K562 (cell line): ENCODE data around the gene ZFYVE28. TPM values are rescaled to one million over a fixed set of nuclear protein-coding genes. Genes with fewer than 3 reads are reported as not detected.

ENCODE experiments used
- BHLHE40 ChIP-seq: IDR thresholded peaks from 2 replicates; pipeline ENCODE4 v1.6.1; 2011; ENCODE audit warnings: low read length, improper control_type of control experiment
- DMBX1 ChIP-seq: fragments of 250-450 bp; sonication (Bioruptor Pico); IDR thresholded peaks from 2 replicates; pipeline ENCODE4 v1.8.0; 2022; ENCODE audit warnings: inconsistent platforms, mild to moderate bottlenecking, moderate library complexity, borderline replicate concordance
- FOXK2 ChIP-seq, 2 experiments: fragments of 450-650 bp; IDR thresholded peaks in 1 of 2; conservative IDR thresholded peaks in 1 of 2; 2 replicates each; pipeline ENCODE4 v1.6.1; 2016; ENCODE audit warnings: low read depth in 2 of 2, mild to moderate bottlenecking in 1 of 2
- GMEB1 ChIP-seq: fragments of 250-450 bp; sonication (Bioruptor Pico); IDR thresholded peaks from 2 replicates; pipeline ENCODE4 v1.4.0; 2020; ENCODE audit warnings: mild to moderate bottlenecking
- NCOA6 ChIP-seq: fragments of 450-650 bp; IDR thresholded peaks from 2 replicates; pipeline ENCODE4 v1.6.1; 2017; ENCODE audit warnings: mild to moderate bottlenecking
- PHB ChIP-seq: fragments of 250-450 bp; sonication (Bioruptor Pico); IDR thresholded peaks from 2 replicates; pipeline ENCODE4 v1.5.0; 2021
- PHF8 ChIP-seq: fragments of 200-600 bp; sonication (generic); IDR thresholded peaks from 2 replicates; pipeline ENCODE4 v1.6.1; 2012; ENCODE audit warnings: mixed run types, mild to moderate bottlenecking, inconsistent platforms, low read length, moderate library complexity, borderline replicate concordance
- RB1 ChIP-seq: fragments of 450-650 bp; IDR thresholded peaks from 2 replicates; pipeline ENCODE4 v1.6.1; 2017; ENCODE audit warnings: low read depth, mild to moderate bottlenecking
- SIN3A ChIP-seq, 2 experiments: fragments of 150-350 bp in 1 of 2; IDR thresholded peaks; 2 replicates each; pipeline ENCODE4 v1.6.1; 2011 to 2016; ENCODE audit warnings: borderline replicate concordance in 2 of 2, low read depth in 2 of 2, low read length in 2 of 2, mild to moderate bottlenecking in 2 of 2, moderate library complexity in 2 of 2; ENCODE audit not compliant: control insufficient read depth in 1 of 2
- SMARCE1 ChIP-seq: fragments of 450-650 bp; IDR thresholded peaks from 2 replicates; pipeline ENCODE4 v1.7.1; 2016; ENCODE audit warnings: mild to moderate bottlenecking
- SNIP1 ChIP-seq: fragments of 450-650 bp; IDR thresholded peaks from 2 replicates; pipeline ENCODE4 v1.7.1; 2017; ENCODE audit warnings: low read depth, mild to moderate bottlenecking
- ZBTB8A ChIP-seq: fragments of 450-650 bp; IDR thresholded peaks from 2 replicates; pipeline ENCODE4 v1.6.1; 2018; ENCODE audit warnings: mild to moderate bottlenecking, moderate library complexity; ENCODE audit not compliant: partially characterized antibody
- ZNF212 ChIP-seq: fragments of 450-650 bp; formaldehyde crosslinking; IDR thresholded peaks from 2 replicates; pipeline ENCODE4 v1.4.0; 2020; ENCODE audit warnings: mild to moderate bottlenecking
- ZNF23 ChIP-seq: fragments of 250-450 bp; sonication (Bioruptor Pico); IDR thresholded peaks from 2 replicates; pipeline ENCODE4 v1.4.0; 2020; ENCODE audit warnings: mild to moderate bottlenecking
- ZNF518B ChIP-seq: fragments of 250-450 bp; sonication (Bioruptor Pico); IDR thresholded peaks from 2 replicates; pipeline ENCODE4 v1.5.0; 2021; ENCODE audit warnings: mild to moderate bottlenecking, moderate library complexity
- ZSCAN32 ChIP-seq: fragments of 450-650 bp; formaldehyde crosslinking; IDR thresholded peaks from 2 replicates; pipeline ENCODE4 v1.4.0; 2020; ENCODE audit warnings: mild to moderate bottlenecking, moderate library complexity
- polyA plus RNA-seq, 8 experiments: library from polyadenylated mRNA; depleted of rRNA in 4 of 8; stranded (reverse) in 5 of 8; unstranded in 3 of 8; fragments of >200 nt; fragmentation: Nextera tagmentation in 2 of 8; fragmentation: Illumina TruSeq in 1 of 8; extraction: Ambion mirVana in 2 of 8; extraction: Trizol in 1 of 8; gene quantifications; 2 replicates each; pipeline versions ENCODE4 v1.2.1 to v1.2.3, GENCODE V29; 2011 to 2014; ENCODE audit warnings: inconsistent platforms in 1 of 8, missing spikeins in 1 of 8
- total RNA-seq, 7 experiments: library from RNA; depleted of rRNA in 6 of 7; stranded (reverse); fragments of >200 nt in 6 of 7; fragmentation: Illumina TruSeq in 2 of 7; extraction: Trizol in 2 of 7; gene quantifications; 2 replicates each; pipeline versions ENCODE4 v1.2.1 to v1.2.3, GENCODE V29; 2011 to 2021; ENCODE audit warnings: low replicate concordance in 1 of 7
- TF ChIP-seq, protein P1 (sequence below): sonication (generic); formaldehyde crosslinking; IDR thresholded peaks from 2 replicates; pipeline ENCODE4 v1.8.0; 2023; ENCODE audit warnings: mild to moderate bottlenecking, missing genetic modification reagents

The ZFYVE28 gene
- total and polyA plus RNA-seq, 9 of the 15 experiments (the other 6 are each of a cell fraction or from before 2014, with no cell fraction given): 1.3 to 24.8 (median 8.9) TPM

DNA sequence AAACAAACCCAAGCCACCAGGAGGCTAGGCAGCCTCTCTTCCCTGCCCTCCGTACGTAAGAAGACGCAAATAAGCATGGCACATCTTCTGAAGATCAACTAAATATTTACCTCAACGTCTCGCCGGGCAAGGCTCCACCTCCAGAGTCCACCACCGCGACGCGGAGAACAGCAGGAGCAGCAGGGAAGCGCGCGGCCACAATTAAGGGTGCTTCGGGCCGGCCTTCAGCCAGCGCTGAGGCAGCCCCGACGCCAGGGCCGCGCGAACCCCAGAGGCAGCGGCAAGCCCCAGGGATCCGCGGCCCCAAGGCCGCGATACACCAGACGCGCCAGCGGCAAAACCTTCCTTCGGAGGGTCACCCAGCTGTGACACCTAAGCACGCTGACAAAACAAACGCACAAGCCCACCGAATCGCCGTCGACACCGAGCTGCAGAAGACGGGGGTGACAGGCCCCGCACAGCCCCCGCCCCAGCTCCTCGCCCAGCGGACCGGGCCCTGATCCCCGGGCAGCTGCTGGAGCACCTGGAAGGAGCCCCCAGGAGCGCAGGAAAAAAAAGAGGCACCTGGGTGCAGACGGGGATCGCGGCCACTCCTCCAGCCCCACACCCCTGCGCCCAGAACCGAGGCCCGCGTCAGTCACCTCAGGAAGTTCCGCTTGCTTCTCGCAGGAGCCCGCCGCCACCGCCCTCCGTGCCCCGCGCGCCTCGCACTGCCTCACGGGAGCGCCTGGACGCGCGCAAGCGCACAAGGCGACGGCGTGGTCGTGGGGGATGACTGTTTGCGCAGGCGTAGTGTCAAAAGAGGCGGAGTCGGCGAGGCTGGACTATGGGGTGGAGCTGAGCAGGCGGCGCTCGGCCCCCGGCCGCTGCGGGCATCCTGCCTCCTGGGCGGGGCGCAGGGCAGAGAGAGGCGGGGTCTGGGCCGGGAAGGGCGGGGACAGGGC, 176.8 kb downstream of the ZFYVE28 start, which contains the start of the genes HAUS3 and POLN (continued):
- TF ChIP-seq, protein P1, sequence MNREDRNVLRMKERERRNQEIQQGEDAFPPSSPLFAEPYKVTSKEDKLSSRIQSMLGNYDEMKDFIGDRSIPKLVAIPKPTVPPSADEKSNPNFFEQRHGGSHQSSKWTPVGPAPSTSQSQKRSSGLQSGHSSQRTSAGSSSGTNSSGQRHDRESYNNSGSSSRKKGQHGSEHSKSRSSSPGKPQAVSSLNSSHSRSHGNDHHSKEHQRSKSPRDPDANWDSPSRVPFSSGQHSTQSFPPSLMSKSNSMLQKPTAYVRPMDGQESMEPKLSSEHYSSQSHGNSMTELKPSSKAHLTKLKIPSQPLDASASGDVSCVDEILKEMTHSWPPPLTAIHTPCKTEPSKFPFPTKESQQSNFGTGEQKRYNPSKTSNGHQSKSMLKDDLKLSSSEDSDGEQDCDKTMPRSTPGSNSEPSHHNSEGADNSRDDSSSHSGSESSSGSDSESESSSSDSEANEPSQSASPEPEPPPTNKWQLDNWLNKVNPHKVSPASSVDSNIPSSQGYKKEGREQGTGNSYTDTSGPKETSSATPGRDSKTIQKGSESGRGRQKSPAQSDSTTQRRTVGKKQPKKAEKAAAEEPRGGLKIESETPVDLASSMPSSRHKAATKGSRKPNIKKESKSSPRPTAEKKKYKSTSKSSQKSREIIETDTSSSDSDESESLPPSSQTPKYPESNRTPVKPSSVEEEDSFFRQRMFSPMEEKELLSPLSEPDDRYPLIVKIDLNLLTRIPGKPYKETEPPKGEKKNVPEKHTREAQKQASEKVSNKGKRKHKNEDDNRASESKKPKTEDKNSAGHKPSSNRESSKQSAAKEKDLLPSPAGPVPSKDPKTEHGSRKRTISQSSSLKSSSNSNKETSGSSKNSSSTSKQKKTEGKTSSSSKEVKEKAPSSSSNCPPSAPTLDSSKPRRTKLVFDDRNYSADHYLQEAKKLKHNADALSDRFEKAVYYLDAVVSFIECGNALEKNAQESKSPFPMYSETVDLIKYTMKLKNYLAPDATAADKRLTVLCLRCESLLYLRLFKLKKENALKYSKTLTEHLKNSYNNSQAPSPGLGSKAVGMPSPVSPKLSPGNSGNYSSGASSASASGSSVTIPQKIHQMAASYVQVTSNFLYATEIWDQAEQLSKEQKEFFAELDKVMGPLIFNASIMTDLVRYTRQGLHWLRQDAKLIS (CRISPR knock-in tag): peak; percentile 91
- TF ChIP-seq ZBTB8A: no peak
- TF ChIP-seq SMARCE1: no peak
- no peak for TF ChIP-seq FOXK2 (conservative IDR thresholded peaks at IDR 0.05 in 1 of 2, IDR thresholded peaks at IDR 0.05 in 1 of 2; ENCODE audit: low read depth in 2 of 2)
- TF ChIP-seq ZNF212 (CRISPR knock-in tag): no peak
- peak; percentile 60; the same call in 1 of the 2 replicates for TF ChIP-seq BHLHE40
- no peak for TF ChIP-seq SNIP1
- no peak for TF ChIP-seq ZSCAN32 (CRISPR knock-in tag)
- peak; percentile 75 for TF ChIP-seq GMEB1 (CRISPR knock-in tag)
- peak; percentile 21 to 56; a peak in 2 of 4 replicates for TF ChIP-seq SIN3A (IDR thresholded peaks at IDR 0.05; ENCODE audit: borderline replicate concordance in 2 of 2, control insufficient read depth in 1 of 2, low read depth in 2 of 2, low read length in 2 of 2)
- TF ChIP-seq PHB (CRISPR knock-in tag): no peak
- no peak for TF ChIP-seq DMBX1
- TF ChIP-seq ZNF518B (CRISPR knock-in tag): no peak
- peak; percentile 33; the same call in 1 of the 2 replicates for TF ChIP-seq RB1
- TF ChIP-seq ZNF23 (CRISPR knock-in tag): no peak
- TF ChIP-seq PHF8: peak; percentile 81; the same call in 1 of the 2 replicates
- peak; percentile 66; the same call in 1 of the 2 replicates for TF ChIP-seq NCOA6
